Testis (tissue), 2 donors: ENCODE data around the gene SLC38A1.

Experiments
- CTCF ChIP-seq, 3 experiments: fragments of 450-650 bp in 2 of 3; fragments of 200-600 bp in 1 of 3; sonication (generic) in 1 of 3; IDR thresholded peaks; one replicate each; pipeline ENCODE4 v1.5.1; 2016 to 2019; ENCODE audit warnings: antibody characterized with exemption in 3 of 3, mild to moderate bottlenecking in 2 of 3, moderate library complexity in 1 of 3
- POLR2A ChIP-seq: fragments of 450-650 bp; IDR thresholded peaks from one replicate; pipeline ENCODE4 v1.6.1; 2017; ENCODE audit warnings: antibody characterized with exemption, mild to moderate bottlenecking, moderate library complexity

GRCh38 chr12:46179693-46180452 lies 89.0 kb downstream of the SLC38A1 start:
- TF ChIP-seq CTCF (IDR thresholded peaks at IDR 0.05) (no peak), POLR2A (no peak)
